ENCODE data around the gene ZFPM1. TPM values are rescaled to one million over a fixed set of nuclear protein-coding genes. Genes with fewer than 3 reads are reported as not detected.

The ZFPM1 gene
- total and polyA plus RNA-seq, 4 donors = 0.59 to 8.7 (median 5.7) TPM

GRCh38 chr16:88539652-88540345 lies 86.7 kb downstream of the ZFPM1 start:
- WGBS (ENCODE audit: insufficient coverage) = 37% methylated on average over 21 of the region's 26 CpGs
- peaks cover 32% of the 10 kb centered on the region for H3K4me1 ChIP-seq (ENCODE audit: control insufficient read depth, insufficient read depth, low read length)
- peaks cover 6% of the 10 kb centered on the region for H3K9me3 ChIP-seq (ENCODE audit: control insufficient read depth, insufficient read depth, low read length)
- H3K27ac ChIP-seq (ENCODE audit: low read depth, low read length) = no peak overlapping the region
- H3K4me3 ChIP-seq (ENCODE audit: low read depth, low read length) = no peak overlapping the region
- peaks cover 26% of the 10 kb centered on the region for H3K36me3 ChIP-seq (ENCODE audit: control insufficient read depth, insufficient read depth, low read length)
- no peak for DNase-seq (ENCODE audit: low read depth in 4 of 6, low spot score in 6 of 6)
- peaks cover 25% of the 10 kb centered on the region for H3K27me3 ChIP-seq (ENCODE audit: control insufficient read depth, insufficient read depth, low read length)

- H3K36me3 ChIP-seq (ENCODE audit: control insufficient read depth, insufficient read depth, low read length) = peaks cover 20% of the 10 kb centered on the region
- H3K27me3 ChIP-seq (ENCODE audit: control insufficient read depth, insufficient read depth, low read length) = peaks cover 25% of the 10 kb centered on the region
- H3K9me3 ChIP-seq (ENCODE audit: control insufficient read depth, insufficient read depth, low read length) = peaks cover 6% of the 10 kb centered on the region
- no peak overlapping the region for H3K4me3 ChIP-seq (ENCODE audit: low read depth, low read length)
- H3K27ac ChIP-seq (ENCODE audit: low read depth, low read length) = no peak overlapping the region
- DNase-seq (ENCODE audit: low read depth in 4 of 6, low spot score in 6 of 6) = no peak
- WGBS (ENCODE audit: insufficient coverage) = 60% methylated on average over 19 of the region's 20 CpGs
- H3K4me1 ChIP-seq (ENCODE audit: control insufficient read depth, insufficient read depth, low read length) = peaks cover 26% of the 10 kb centered on the region
Measured at GRCh38 chr16:88540346-88540977, 87.4 kb downstream of the ZFPM1 start.

GRCh38 chr16:88541831-88542616 lies 88.9 kb downstream of the ZFPM1 start:
- Histone ChIP-seq H3K27me3 (ENCODE audit: control insufficient read depth, insufficient read depth, low read length) (peaks cover 29% of the 10 kb centered on the region), H3K36me3 (ENCODE audit: control insufficient read depth, insufficient read depth, low read length) (peaks cover 6% of the 10 kb centered on the region), H3K4me3 (ENCODE audit: low read depth, low read length) (no peak overlapping the region), H3K27ac (ENCODE audit: low read depth, low read length) (no peak overlapping the region), H3K4me1 (ENCODE audit: control insufficient read depth, insufficient read depth, low read length) (peaks cover 22% of the 10 kb centered on the region), H3K9me3 (ENCODE audit: control insufficient read depth, insufficient read depth, low read length) (peaks cover 6% of the 10 kb centered on the region)
- peak in 2 of 6 donors; percentile 58 to 66 for DNase-seq (ENCODE audit: low read depth in 4 of 6, low spot score in 6 of 6)
- WGBS (ENCODE audit: insufficient coverage) = 17% methylated on average over 6 of the region's 15 CpGs

GRCh38 chr16:88543230-88543813 lies 90.2 kb downstream of the ZFPM1 start:
- Histone ChIP-seq H3K27me3 (ENCODE audit: control insufficient read depth, insufficient read depth, low read length) (peaks cover 28% of the 10 kb centered on the region), H3K4me3 (ENCODE audit: low read depth, low read length) (no peak overlapping the region), H3K9me3 (ENCODE audit: control insufficient read depth, insufficient read depth, low read length) (peaks cover 6% of the 10 kb centered on the region), H3K4me1 (ENCODE audit: control insufficient read depth, insufficient read depth, low read length) (peaks cover 22% of the 10 kb centered on the region), H3K27ac (ENCODE audit: low read depth, low read length) (no peak overlapping the region), H3K36me3 (ENCODE audit: control insufficient read depth, insufficient read depth, low read length) (no peaks in the 10 kb centered on the region)
- no peak for DNase-seq (ENCODE audit: low read depth in 4 of 6, low spot score in 6 of 6)
- WGBS (ENCODE audit: insufficient coverage) = 79% methylated on average over 7 of the region's 8 CpGs

- Histone ChIP-seq H3K4me3 (ENCODE audit: low read depth, low read length) (no peak overlapping the region), H3K27ac (ENCODE audit: low read depth, low read length) (no peak overlapping the region), H3K27me3 (ENCODE audit: control insufficient read depth, insufficient read depth, low read length) (peaks cover 9% of the 10 kb centered on the region), H3K9me3 (ENCODE audit: control insufficient read depth, insufficient read depth, low read length) (peaks cover 6% of the 10 kb centered on the region), H3K4me1 (ENCODE audit: control insufficient read depth, insufficient read depth, low read length) (peaks cover 18% of the 10 kb centered on the region), H3K36me3 (ENCODE audit: control insufficient read depth, insufficient read depth, low read length) (no peaks in the 10 kb centered on the region)
- no peak for DNase-seq (ENCODE audit: low read depth in 4 of 6, low spot score in 6 of 6)
- WGBS (ENCODE audit: insufficient coverage) = 47% methylated on average over 3 of the region's 7 CpGs
Measured at GRCh38 chr16:88545781-88546180, 92.7 kb downstream of the ZFPM1 start.

- H3K9me3 ChIP-seq (ENCODE audit: control insufficient read depth, insufficient read depth, low read length) = peaks cover 4% of the 10 kb centered on the region
- peaks cover 9% of the 10 kb centered on the region for H3K27me3 ChIP-seq (ENCODE audit: control insufficient read depth, insufficient read depth, low read length)
- WGBS (ENCODE audit: insufficient coverage) = 67% methylated on average over 14 of the region's 15 CpGs
Measured at GRCh38 chr16:88548131-88548874, 95.2 kb downstream of the ZFPM1 start.

GRCh38 chr16:88548985-88549384 lies 95.9 kb downstream of the ZFPM1 start:
- H3K27me3 ChIP-seq (ENCODE audit: control insufficient read depth, insufficient read depth, low read length) = peaks cover 9% of the 10 kb centered on the region
- WGBS (ENCODE audit: insufficient coverage) = 67% methylated on average over 12 of the region's 13 CpGs
- no peaks in the 10 kb centered on the region for H3K9me3 ChIP-seq (ENCODE audit: control insufficient read depth, insufficient read depth, low read length)
- no peak overlapping the region for H3K27ac ChIP-seq (ENCODE audit: low read depth, low read length)
- no peak for DNase-seq (ENCODE audit: low read depth in 4 of 6, low spot score in 6 of 6)
- H3K36me3 ChIP-seq (ENCODE audit: control insufficient read depth, insufficient read depth, low read length) = no peaks in the 10 kb centered on the region
- peaks cover 4% of the 10 kb centered on the region for H3K4me1 ChIP-seq (ENCODE audit: control insufficient read depth, insufficient read depth, low read length)
- no peak overlapping the region for H3K4me3 ChIP-seq (ENCODE audit: low read depth, low read length)

More at GRCh38 chr16:88548131-88548874, 95.2 kb downstream of the ZFPM1 start:
- H3K4me1 ChIP-seq (ENCODE audit: control insufficient read depth, insufficient read depth, low read length) = no peaks in the 10 kb centered on the region
- DNase-seq (ENCODE audit: low read depth in 4 of 6, low spot score in 6 of 6) = no peak
- H3K36me3 ChIP-seq (ENCODE audit: control insufficient read depth, insufficient read depth, low read length) = no peaks in the 10 kb centered on the region
- H3K27ac ChIP-seq (ENCODE audit: low read depth, low read length) = no peak overlapping the region
- no peak overlapping the region for H3K4me3 ChIP-seq (ENCODE audit: low read depth, low read length)

GRCh38 chr16:88549671-88550245 lies 96.7 kb downstream of the ZFPM1 start:
- WGBS (ENCODE audit: insufficient coverage) = 56% methylated on average over 9 of the region's 12 CpGs
- H3K27ac ChIP-seq (ENCODE audit: low read depth, low read length) = no peak overlapping the region
- H3K4me3 ChIP-seq (ENCODE audit: low read depth, low read length) = no peak overlapping the region
- no peaks in the 10 kb centered on the region for H3K9me3 ChIP-seq (ENCODE audit: control insufficient read depth, insufficient read depth, low read length)
- DNase-seq (ENCODE audit: low read depth in 4 of 6, low spot score in 6 of 6) = no peak
- peaks cover 11% of the 10 kb centered on the region for H3K27me3 ChIP-seq (ENCODE audit: control insufficient read depth, insufficient read depth, low read length)
- no peaks in the 10 kb centered on the region for H3K36me3 ChIP-seq (ENCODE audit: control insufficient read depth, insufficient read depth, low read length)
- H3K4me1 ChIP-seq (ENCODE audit: control insufficient read depth, insufficient read depth, low read length) = peaks cover 8% of the 10 kb centered on the region

- no peak for DNase-seq (ENCODE audit: low read depth in 4 of 6, low spot score in 6 of 6)
- no peaks in the 10 kb centered on the region for H3K9me3 ChIP-seq (ENCODE audit: control insufficient read depth, insufficient read depth, low read length)
- H3K4me3 ChIP-seq (ENCODE audit: low read depth, low read length) = no peak overlapping the region
- no peaks in the 10 kb centered on the region for H3K36me3 ChIP-seq (ENCODE audit: control insufficient read depth, insufficient read depth, low read length)
- WGBS (ENCODE audit: insufficient coverage) = 60% methylated on average over 15 of the region's 16 CpGs
- H3K27me3 ChIP-seq (ENCODE audit: control insufficient read depth, insufficient read depth, low read length) = peaks cover 12% of the 10 kb centered on the region
- H3K27ac ChIP-seq (ENCODE audit: low read depth, low read length) = no peak overlapping the region
- H3K4me1 ChIP-seq (ENCODE audit: control insufficient read depth, insufficient read depth, low read length) = peaks cover 8% of the 10 kb centered on the region
Measured at GRCh38 chr16:88550246-88550661, 97.2 kb downstream of the ZFPM1 start.

All from spinal cord (tissue), 10 donors.